Natural killer cell (primary cell): ENCODE measurements around the gene MARS2. TPM values are rescaled to one million over a fixed set of nuclear protein-coding genes. Genes with fewer than 3 reads are reported as not detected.
A peak's percentile ranks its signal among the peaks of the same experiment; 100 is the strongest.
"Not testable (repeated sequence)": the region's sequence is repeated elsewhere in the genome, so short reads cannot be mapped to it uniquely, and the experiment has no call there.

ENCODE experiments used
- ATAC-seq, 3 donors: fragments of 150-1000 bp in 2 of 3; fragments of 200-7000 bp in 1 of 3; cut with Tn5 transposase; 1 replicate in 1 of 3; 2 replicates in 2 of 3; pipeline ENCODE4 v1.10.0; 2021; ENCODE audit warnings: mild to moderate bottlenecking in 2 of 3, moderate library complexity in 2 of 3
- DNase-seq, 2 donors: peaks; one replicate each; pipeline versions ENCODE4 v3.0.0 to v3.0.0-alpha.2; 2013 to 2021; ENCODE audit warnings: mixed read lengths in 1 of 2
- H3K27ac ChIP-seq: one replicate; pipeline ENCODE4 v1.5.1; 2013; ENCODE audit warnings: mild to moderate bottlenecking, low read length
- H3K27me3 ChIP-seq: one replicate; pipeline ENCODE4 v1.6.1; 2013; ENCODE audit warnings: low read length; ENCODE audit not compliant: control insufficient read depth, insufficient read depth
- H3K36me3 ChIP-seq: one replicate; pipeline ENCODE4 v1.6.1; 2013; ENCODE audit warnings: low read length; ENCODE audit not compliant: control insufficient read depth, insufficient read depth
- H3K4me1 ChIP-seq: one replicate; pipeline ENCODE4 v1.6.1; 2013; ENCODE audit warnings: low read length; ENCODE audit not compliant: control insufficient read depth, insufficient read depth
- H3K4me3 ChIP-seq: one replicate; pipeline ENCODE4 v1.5.1; 2013; ENCODE audit warnings: low read length
- H3K9me3 ChIP-seq: one replicate; pipeline ENCODE4 v1.6.1; 2013; ENCODE audit warnings: low read length; ENCODE audit not compliant: control insufficient read depth, insufficient read depth
- H3K27ac Mint-ChIP-seq, 2 donors: one replicate each; pipeline ENCODE4 v1.8.0; 2022; ENCODE audit warnings: mild to moderate bottlenecking in 2 of 2, mixed read lengths in 2 of 2, moderate library complexity in 1 of 2
- H3K27me3 Mint-ChIP-seq, 2 donors: one replicate each; pipeline ENCODE4 v1.8.0; 2022; ENCODE audit warnings: low read depth in 2 of 2, mixed read lengths in 2 of 2
- H3K36me3 Mint-ChIP-seq: one replicate; pipeline ENCODE4 v1.8.0; 2022; ENCODE audit warnings: mixed read lengths
- H3K4me1 Mint-ChIP-seq, 2 donors: one replicate each; pipeline ENCODE4 v1.8.0; 2022; ENCODE audit warnings: mixed read lengths in 2 of 2
- H3K4me3 Mint-ChIP-seq: one replicate; pipeline ENCODE4 v1.8.0; 2022; ENCODE audit warnings: mild to moderate bottlenecking, moderate library complexity, mixed read lengths
- H3K9me3 Mint-ChIP-seq, 2 donors: one replicate each; pipeline ENCODE4 v1.8.0; 2022; ENCODE audit warnings: mixed read lengths in 2 of 2
- CTCF ChIP-seq: fragments of 200-600 bp; IDR thresholded peaks from one replicate; pipeline ENCODE4 v1.8.0; 2022; ENCODE audit warnings: antibody characterized with exemption
- WGBS: methylation state at CpG from one replicate; pipeline ENCODE4 v1.1.7; 2013; ENCODE audit warnings: missing lambda C conversion rate; ENCODE audit not compliant: insufficient coverage; 5-methylcytosine and 5-hydroxymethylcytosine counted together
- intact Hi-C: fragments of 100-400 bp; cut with micrococcal nuclease; formaldehyde crosslinking; loops from one replicate; pipeline ENCODE4 v1.14.2; 2022
- total RNA-seq, 4 donors: library from RNA; stranded (reverse); fragments of 120-200 nt in 1 of 4; gene quantifications; one replicate each; pipeline versions ENCODE4 v1.2.3 to v1.2.4, GENCODE V29; 2013 to 2022

Gene MARS2
- total RNA-seq, 3 donors from 2014 or later (not counting 1 experiment from before 2014, with no cell fraction given), result 5.7 to 12.2 (median 11.8) TPM

GRCh38 chr2:197695971-197696370 is 9.2 kb upstream of the MARS2 start:
- H3K4me3 Mint-ChIP-seq, ATAC-seq, H3K36me3 ChIP-seq, H3K4me1 ChIP-seq, H3K9me3 Mint-ChIP-seq, H3K27me3 ChIP-seq, H3K27ac Mint-ChIP-seq, H3K4me1 Mint-ChIP-seq, DNase-seq, H3K36me3 Mint-ChIP-seq, intact Hi-C loops, H3K4me3 ChIP-seq, H3K27ac ChIP-seq, H3K9me3 ChIP-seq: not testable (repeated sequence)
- 92% methylated on average over 11 of the region's 30 CpGs for WGBS
- H3K27me3 Mint-ChIP-seq, result peaks cover 2 to 14% of the 10 kb centered on the region in 2 donors

GRCh38 chr2:197696571-197696970 is 8.6 kb upstream of the MARS2 start:
- H3K9me3 Mint-ChIP-seq, H3K4me3 Mint-ChIP-seq, H3K4me3 ChIP-seq, intact Hi-C loops, ATAC-seq, H3K4me1 Mint-ChIP-seq, DNase-seq, H3K9me3 ChIP-seq, H3K36me3 Mint-ChIP-seq, H3K4me1 ChIP-seq, H3K27ac Mint-ChIP-seq, H3K36me3 ChIP-seq, H3K27me3 ChIP-seq, H3K27ac ChIP-seq: not testable (repeated sequence)
- peaks cover 3 to 20% of the 10 kb centered on the region in 2 donors for H3K27me3 Mint-ChIP-seq
- 89% methylated on average over 13 of the region's 29 CpGs for WGBS

- H3K9me3 ChIP-seq, H3K27me3 ChIP-seq, H3K36me3 ChIP-seq, H3K36me3 Mint-ChIP-seq, H3K4me3 ChIP-seq, intact Hi-C loops, H3K27ac Mint-ChIP-seq, ATAC-seq, H3K9me3 Mint-ChIP-seq, H3K4me1 ChIP-seq, H3K4me1 Mint-ChIP-seq, H3K4me3 Mint-ChIP-seq, H3K27ac ChIP-seq, DNase-seq: not testable (repeated sequence)
- H3K27me3 Mint-ChIP-seq, result peaks cover 11 to 31% of the 10 kb centered on the region in 2 donors
These were observed 5.4 kb upstream of the MARS2 start for GRCh38 chr2:197699724-197700123.

DNA sequence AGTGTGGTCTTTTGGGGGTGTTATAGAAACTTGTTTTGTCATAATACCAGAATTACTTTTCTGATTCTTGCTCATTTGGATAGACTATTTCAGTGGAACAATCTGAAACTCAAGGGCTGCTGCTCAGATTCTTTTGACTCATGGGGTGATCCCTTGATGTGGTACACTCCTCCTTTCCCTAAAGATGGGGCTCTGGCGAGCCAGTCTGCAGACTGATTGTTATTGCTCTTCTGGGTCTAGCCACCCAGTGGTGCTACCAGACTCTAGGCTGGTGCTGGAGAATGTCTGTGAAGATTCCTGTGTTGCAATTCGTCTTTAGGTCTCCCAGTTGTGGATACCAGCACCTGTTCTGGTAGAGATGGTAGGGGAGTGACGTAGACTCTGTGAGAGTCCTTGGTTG is 4.2 kb upstream of the MARS2 start:
- no peaks in the 10 kb centered on the region for H3K36me3 ChIP-seq
- H3K27me3 Mint-ChIP-seq, result peaks cover 11 to 26% of the 10 kb centered on the region in 2 donors
- H3K27me3 ChIP-seq, result no peaks in the 10 kb centered on the region
- no peak overlapping the region for H3K4me3 Mint-ChIP-seq
- no peaks in the 10 kb centered on the region for H3K9me3 Mint-ChIP-seq
- intact Hi-C loops, result no loop called here
- TF ChIP-seq CTCF, result no peak
- no peak overlapping the region for H3K27ac Mint-ChIP-seq
- H3K27ac ChIP-seq, result no peak overlapping the region
- DNase-seq (no peak), ATAC-seq (no peak)
- peaks cover 6% of the 10 kb centered on the region for H3K4me1 ChIP-seq
- H3K36me3 Mint-ChIP-seq, result no peaks in the 10 kb centered on the region
- WGBS, result 74% methylated on average over 3 of the region's 3 CpGs
- no peaks in the 10 kb centered on the region for H3K9me3 ChIP-seq
- no peak overlapping the region for H3K4me3 ChIP-seq
- peaks cover 12% of the 10 kb centered on the region in 2 donors for H3K4me1 Mint-ChIP-seq

DNA sequence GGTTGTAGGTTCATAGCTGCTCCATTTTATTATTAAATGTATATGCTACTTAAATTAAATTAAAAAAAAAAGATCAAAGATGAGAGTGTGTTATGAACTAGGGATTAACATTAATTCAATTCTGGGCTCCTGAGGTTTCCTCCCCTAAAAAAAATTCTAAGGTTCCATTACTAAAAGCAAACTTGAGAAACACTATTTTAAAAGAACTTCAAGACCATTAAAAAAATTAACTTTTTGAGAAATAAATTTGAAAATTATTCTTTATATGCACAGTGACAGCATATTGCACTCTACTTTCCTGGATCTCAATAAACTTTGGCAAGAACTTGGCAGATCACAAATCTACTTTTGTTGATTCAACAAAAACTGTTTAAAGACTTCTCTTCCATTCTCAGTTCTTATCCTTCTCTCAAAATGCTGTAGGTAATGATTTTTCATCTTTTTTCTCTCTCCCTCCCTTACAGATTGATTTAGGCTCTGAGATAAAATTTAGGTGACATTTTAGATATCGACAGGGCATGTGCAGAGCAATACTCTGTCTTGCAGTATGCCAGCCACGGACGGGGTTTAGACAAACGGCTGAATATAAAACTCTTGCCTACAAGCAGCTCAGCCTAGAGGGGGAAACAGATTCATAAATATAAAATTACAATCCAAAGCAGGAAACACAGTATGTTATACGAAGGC is 592 bp upstream of the MARS2 start:
- Mint-ChIP-seq H3K9me3 (no peaks in the 10 kb centered on the region), H3K27ac (peak overlapping the region; percentile 88 to 92), H3K36me3 (no peaks in the 10 kb centered on the region), H3K4me3 (peak overlapping the region; percentile 88), H3K27me3 (peaks cover 9 to 26% of the 10 kb centered on the region in 2 donors), H3K4me1 (peaks cover 45% of the 10 kb centered on the region in 2 donors)
- ATAC-seq (peak; percentile 41 to 58 (median 45)), DNase-seq (no peak)
- TF ChIP-seq CTCF, result no peak
- H3K27me3 ChIP-seq, result no peaks in the 10 kb centered on the region
- peak overlapping the region; percentile 81 for H3K27ac ChIP-seq
- 0% methylated on average over 5 of the region's 5 CpGs for WGBS
- H3K4me1 ChIP-seq, result peaks cover 21% of the 10 kb centered on the region
- no peaks in the 10 kb centered on the region for H3K9me3 ChIP-seq
- peaks cover 5% of the 10 kb centered on the region for H3K36me3 ChIP-seq
- peak overlapping the region; percentile 97 for H3K4me3 ChIP-seq
- intact Hi-C loops, result loop anchor here (2.0 to 5.0 kb wide), 3 partner anchors 188 to 423 kb away; partner anchors contain the start of genes MOB4 and SF3B1
